GM12891 (cell line): ENCODE results near the gene FRMD6.

Experiments used
- DNase-seq: peaks from one replicate; pipeline ENCODE4 v3.0.0; 2011; ENCODE audit warnings: low spot score; ENCODE audit not compliant: insufficient read length
- FAIRE-seq: peaks from 2 replicates; lab custom pipeline; 2011; peaks lifted over from hg19 to GRCh38; lab: Jason Lieb, UNC
- PAX5 ChIP-seq: IDR thresholded peaks from 2 replicates; pipeline ENCODE4 v1.6.1; 2011; ENCODE audit warnings: low read length, moderate library complexity, mild to moderate bottlenecking; ENCODE audit not compliant: insufficient read depth, severe bottlenecking
- POLR2A ChIP-seq: IDR thresholded peaks from 2 replicates; pipeline ENCODE4 v1.6.1; 2011; ENCODE audit warnings: low read depth, low read length, control low read depth
- POLR2AphosphoS5 ChIP-seq: IDR thresholded peaks from 2 replicates; pipeline ENCODE4 v1.6.1; 2011; ENCODE audit warnings: low read depth, low read length, control low read depth
- POU2F2 ChIP-seq: IDR thresholded peaks from 2 replicates; pipeline ENCODE4 v1.6.1; 2011; ENCODE audit warnings: low read depth, mild to moderate bottlenecking, control low read depth, low read length, moderate library complexity
- SPI1 ChIP-seq: IDR thresholded peaks from 2 replicates; pipeline ENCODE4 v1.6.1; 2011; ENCODE audit warnings: low read depth, low read length, control low read depth
- TAF1 ChIP-seq: IDR thresholded peaks from 2 replicates; pipeline ENCODE4 v1.6.1; 2011; ENCODE audit warnings: low read depth, low read length, control low read depth

Gene FRMD6

GRCh38 chr14:51613416-51613815 lies 38.3 kb upstream of the FRMD6 start:
- FAIRE-seq: no peak
- no peak for DNase-seq
- TF ChIP-seq POU2F2: no peak
- TF ChIP-seq PAX5: no peak

GRCh38 chr14:51614707-51615106 lies 37.0 kb upstream of the FRMD6 start:
- TF ChIP-seq POU2F2 (no peak), TAF1 (no peak), PAX5 (no peak), POLR2A (no peak), SPI1 (no peak), POLR2AphosphoS5 (no peak)
- FAIRE-seq (no peak), DNase-seq (no peak)

GRCh38 chr14:51616256-51616655 lies 35.5 kb upstream of the FRMD6 start:
- no peak for TF ChIP-seq POLR2A
- DNase-seq (no peak), FAIRE-seq (no peak)

- DNase-seq (no peak), FAIRE-seq (no peak)
- no peak for TF ChIP-seq TAF1
- TF ChIP-seq SPI1: peak; percentile 56
- TF ChIP-seq POLR2A: no peak
Measured at GRCh38 chr14:51616724-51617409, 34.8 kb upstream of the FRMD6 start.

GRCh38 chr14:51619561-51619960 lies 32.1 kb upstream of the FRMD6 start:
- DNase-seq (no peak), FAIRE-seq (no peak)
- TF ChIP-seq POLR2A: no peak

GRCh38 chr14:51620056-51620455 lies 31.7 kb upstream of the FRMD6 start:
- FAIRE-seq (no peak), DNase-seq (no peak)
- no peak for TF ChIP-seq TAF1
- no peak for TF ChIP-seq POU2F2
- no peak for TF ChIP-seq SPI1
- TF ChIP-seq POLR2A: no peak

GRCh38 chr14:51621654-51622053 lies 30.1 kb upstream of the FRMD6 start:
- FAIRE-seq (no peak), DNase-seq (no peak)
- no peak for TF ChIP-seq TAF1
- TF ChIP-seq POLR2AphosphoS5: no peak
- no peak for TF ChIP-seq POLR2A
- TF ChIP-seq POU2F2: no peak
- TF ChIP-seq SPI1: no peak
- TF ChIP-seq PAX5: no peak

- TF ChIP-seq POLR2A (no peak), POLR2AphosphoS5 (no peak), SPI1 (no peak), PAX5 (no peak), TAF1 (no peak), POU2F2 (no peak)
- DNase-seq (no peak), FAIRE-seq (no peak)
Measured at GRCh38 chr14:51622376-51622775, 29.3 kb upstream of the FRMD6 start.

- no peak for DNase-seq
- no peak for FAIRE-seq
- no peak for TF ChIP-seq PAX5
- no peak for TF ChIP-seq POU2F2
- TF ChIP-seq POLR2AphosphoS5: no peak
- no peak for TF ChIP-seq SPI1
- TF ChIP-seq TAF1: no peak
- no peak for TF ChIP-seq POLR2A
Measured at GRCh38 chr14:51624955-51625569, 26.6 kb upstream of the FRMD6 start.

GRCh38 chr14:51626185-51626584 lies 25.5 kb upstream of the FRMD6 start:
- DNase-seq: no peak
- no peak for FAIRE-seq
- TF ChIP-seq SPI1: no peak
- TF ChIP-seq TAF1: no peak
- no peak for TF ChIP-seq PAX5
- TF ChIP-seq POU2F2: no peak
- TF ChIP-seq POLR2AphosphoS5: no peak
- TF ChIP-seq POLR2A: no peak

- no peak for DNase-seq
- TF ChIP-seq POLR2A (no peak), POLR2AphosphoS5 (no peak), TAF1 (no peak), POU2F2 (no peak), SPI1 (no peak), PAX5 (no peak)
- no peak for FAIRE-seq
Measured at GRCh38 chr14:51626788-51627187, 24.9 kb upstream of the FRMD6 start.

- no peak for TF ChIP-seq SPI1
- TF ChIP-seq PAX5: no peak
- no peak for TF ChIP-seq POLR2A
- FAIRE-seq: peak; percentile 33
- no peak for DNase-seq
Measured at GRCh38 chr14:51627313-51627712, 24.4 kb upstream of the FRMD6 start.
